HepG2 (cell line): ENCODE measurements around the gene THBS1. TPM values are rescaled to one million over a fixed set of nuclear protein-coding genes. Genes with fewer than 3 reads are reported as not detected.

ENCODE experiments used
- AKAP8 ChIP-seq: sonication (generic); formaldehyde crosslinking; IDR thresholded peaks from 2 replicates; pipeline ENCODE4 v1.5.1; 2020; ENCODE audit warnings: mild to moderate bottlenecking, missing genetic modification reagents
- BRF2 ChIP-seq: sonication (generic); formaldehyde crosslinking; IDR thresholded peaks from 2 replicates; pipeline ENCODE4 v1.8.1; 2022; ENCODE audit warnings: mild to moderate bottlenecking, missing genetic modification reagents
- CBX2 ChIP-seq, 2 experiments: fragments of 200-600 bp in 1 of 2; sonication (generic); formaldehyde crosslinking in 1 of 2; IDR thresholded peaks; 2 replicates each; pipeline versions ENCODE4 v1.7.0 to v1.8.1; 2018 to 2022; ENCODE audit warnings: low read depth in 2 of 2, low read length in 1 of 2, mild to moderate bottlenecking in 1 of 2, missing genetic modification reagents in 1 of 2
- CTCF ChIP-seq: sonication (generic); formaldehyde crosslinking; IDR thresholded peaks from 2 replicates; pipeline ENCODE4 v1.5.0; 2020; ENCODE audit warnings: mild to moderate bottlenecking, missing genetic modification reagents, moderate library complexity
- HES4 ChIP-seq: sonication (generic); formaldehyde crosslinking; IDR thresholded peaks from 2 replicates; pipeline ENCODE4 v1.9.0; 2021; ENCODE audit warnings: mild to moderate bottlenecking, missing genetic modification reagents, borderline replicate concordance
- HNF4G ChIP-seq, 2 experiments: sonication (generic) in 1 of 2; formaldehyde crosslinking in 1 of 2; IDR thresholded peaks; 2 replicates each; pipeline versions ENCODE4 v1.4.0 to v1.6.1; 2011 to 2020; ENCODE audit warnings: borderline replicate concordance in 2 of 2, low read depth in 2 of 2, mild to moderate bottlenecking in 2 of 2, low read length in 1 of 2, missing genetic modification reagents in 1 of 2, moderate library complexity in 1 of 2
- HOXA3 ChIP-seq: sonication (generic); formaldehyde crosslinking; IDR thresholded peaks from 2 replicates; pipeline ENCODE4 v1.5.0; 2020; ENCODE audit warnings: missing genetic modification reagents
- KDM1A ChIP-seq: IDR thresholded peaks from 2 replicates; pipeline ENCODE4 v1.6.1; 2016; ENCODE audit warnings: missing compliant biosample characterization
- NR2F1 ChIP-seq, 2 experiments: fragments of 450-650 bp in 1 of 2; formaldehyde crosslinking in 1 of 2; IDR thresholded peaks; 2 replicates each; pipeline versions ENCODE4 v1.5.0 to v1.6.1; 2016 to 2020; ENCODE audit warnings: mild to moderate bottlenecking in 1 of 2, missing compliant biosample characterization in 1 of 2, missing genetic modification reagents in 1 of 2, moderate library complexity in 1 of 2
- PAX8 ChIP-seq: sonication (generic); formaldehyde crosslinking; IDR thresholded peaks from 2 replicates; pipeline ENCODE4 v1.8.0; 2022; ENCODE audit warnings: mild to moderate bottlenecking, missing genetic modification reagents, borderline replicate concordance
- TEAD2 ChIP-seq: sonication (generic); formaldehyde crosslinking; IDR thresholded peaks from 2 replicates; pipeline ENCODE4 v1.9.0; 2021; ENCODE audit warnings: missing genetic modification reagents
- USF2 ChIP-seq, 2 experiments: sonication (generic) in 1 of 2; formaldehyde crosslinking in 1 of 2; IDR thresholded peaks; 2 replicates each; pipeline versions ENCODE4 v1.5.1 to v1.6.1; 2011 to 2020; ENCODE audit warnings: borderline replicate concordance in 1 of 2, low read depth in 1 of 2, low read length in 1 of 2, mild to moderate bottlenecking in 1 of 2, missing genetic modification reagents in 1 of 2, moderate library complexity in 1 of 2
- ZMYM2 ChIP-seq: sonication (generic); formaldehyde crosslinking; IDR thresholded peaks from 2 replicates; pipeline ENCODE4 v1.8.0; 2022; ENCODE audit warnings: mild to moderate bottlenecking, missing genetic modification reagents
- ZNF552 ChIP-seq: sonication (generic); formaldehyde crosslinking; IDR thresholded peaks from 2 replicates; pipeline ENCODE4 v1.9.0; 2022; ENCODE audit warnings: missing genetic modification reagents, mild to moderate bottlenecking, borderline replicate concordance
- ZNF616 ChIP-seq: sonication (generic); formaldehyde crosslinking; IDR thresholded peaks from 2 replicates; pipeline ENCODE4 v1.5.0; 2020; ENCODE audit warnings: low read depth, mild to moderate bottlenecking, missing genetic modification reagents
- ZNF75D ChIP-seq: sonication (generic); formaldehyde crosslinking; IDR thresholded peaks from 2 replicates; pipeline ENCODE4 v1.8.1; 2023; ENCODE audit warnings: missing genetic modification reagents, mild to moderate bottlenecking, borderline replicate concordance
- ZSCAN30 ChIP-seq: sonication (generic); formaldehyde crosslinking; IDR thresholded peaks from 2 replicates; pipeline ENCODE4 v1.5.0; 2020; ENCODE audit warnings: mild to moderate bottlenecking, missing genetic modification reagents
- polyA plus RNA-seq, 8 experiments: library from polyadenylated mRNA; depleted of rRNA in 3 of 8; stranded (reverse) in 7 of 8; unstranded in 1 of 8; fragments of >200 nt; fragmentation: Illumina TruSeq in 4 of 8; extraction: Trizol in 4 of 8; gene quantifications; 2 replicates each; pipeline versions ENCODE4 v1.2.1 to v1.2.3, GENCODE V29; 2011 to 2016; ENCODE audit warnings: low read depth in 4 of 8, missing spikeins in 1 of 8, mixed read lengths in 1 of 8; ENCODE audit not compliant: insufficient read depth in 1 of 8
- total RNA-seq, 5 experiments: library from RNA; depleted of rRNA; stranded (reverse); fragments of >200 nt; fragmentation: Illumina TruSeq; extraction: Trizol; gene quantifications; 2 replicates each; pipeline ENCODE4 v1.2.3, GENCODE V29; 2016; ENCODE audit warnings: low read depth in 1 of 5

The THBS1 gene
- total and polyA plus RNA-seq, 2 of the 13 experiments (the other 11 are each of a cell fraction or from before 2014, with no cell fraction given), result 54.7 to 67.1 TPM

GRCh38 chr15:39602143-39602542, 21.3 kb downstream of the THBS1 start (continued):
- TF ChIP-seq BRF2 (CRISPR knock-in tag) (no peak), HNF4G (IDR thresholded peaks at IDR 0.05; ENCODE audit: borderline replicate concordance, low read depth, low read length) (no peak), HNF4G (CRISPR knock-in tag; IDR thresholded peaks at IDR 0.05; ENCODE audit: borderline replicate concordance, low read depth) (no peak), AKAP8 (CRISPR knock-in tag) (no peak), NR2F1 (CRISPR knock-in tag; IDR thresholded peaks at IDR 0.05) (no peak), ZNF552 (CRISPR knock-in tag) (no peak), ZNF75D (CRISPR knock-in tag) (no peak), ZSCAN30 (CRISPR knock-in tag) (no peak), PAX8 (no peak), HES4 (CRISPR knock-in tag) (no peak), TEAD2 (CRISPR knock-in tag) (no peak), HOXA3 (CRISPR knock-in tag) (no peak), USF2 (IDR thresholded peaks at IDR 0.05; ENCODE audit: low read depth, low read length) (no peak), USF2 (CRISPR knock-in tag; IDR thresholded peaks at IDR 0.05; ENCODE audit: borderline replicate concordance) (no peak), ZMYM2 (no peak), ZNF616 (CRISPR knock-in tag) (no peak), KDM1A (CRISPR knock-in tag) (no peak), CBX2 (IDR thresholded peaks at IDR 0.05; ENCODE audit: low read depth, low read length) (no peak), CBX2 (CRISPR knock-in tag; IDR thresholded peaks at IDR 0.05; ENCODE audit: low read depth) (no peak), CTCF (CRISPR knock-in tag) (peak; percentile 65)
